ENCODE results near the gene PLCH1. TPM values are rescaled to one million over a fixed set of nuclear protein-coding genes. Genes with fewer than 3 reads are reported as not detected.

PLCH1 gene
- total and polyA plus RNA-seq, 9 donors: 0.39 to 1.2 (median 0.53) TPM

GRCh38 chr3:155555479-155556060, 189.3 kb downstream of the PLCH1 start:
- H3K36me3 ChIP-seq (ENCODE audit: control insufficient read depth, insufficient read depth, low read length): no peaks in the 10 kb centered on the region
- no CpG with 5 or more reads among the region's 2 CpGs for WGBS (ENCODE audit: insufficient coverage)
- no peaks in the 10 kb centered on the region for H3K27me3 ChIP-seq (ENCODE audit: control insufficient read depth, insufficient read depth, low read length)
- H3K9me3 ChIP-seq (replicated peaks; ENCODE audit: control insufficient read depth, low read depth, low read length): no peaks in the 10 kb centered on the region
- no peak overlapping the region for H3K4me3 ChIP-seq (ENCODE audit: low read length)
- H3K4me1 ChIP-seq (ENCODE audit: control insufficient read depth, insufficient read depth, low read length): no peaks in the 10 kb centered on the region
- DNase-seq: no peak
- no peak overlapping the region for H3K27ac ChIP-seq (ENCODE audit: low read length)

- DNase-seq: no peak
- no peaks in the 10 kb centered on the region for H3K4me1 ChIP-seq (ENCODE audit: control insufficient read depth, insufficient read depth, low read length)
- no peak overlapping the region for H3K27ac ChIP-seq (ENCODE audit: low read length)
- no CpG with 5 or more reads among the region's 4 CpGs for WGBS (ENCODE audit: insufficient coverage)
- H3K36me3 ChIP-seq (ENCODE audit: control insufficient read depth, insufficient read depth, low read length): no peaks in the 10 kb centered on the region
- no peak overlapping the region for H3K4me3 ChIP-seq (ENCODE audit: low read length)
- H3K9me3 ChIP-seq (replicated peaks; ENCODE audit: control insufficient read depth, low read depth, low read length): no peaks in the 10 kb centered on the region
- H3K27me3 ChIP-seq (ENCODE audit: control insufficient read depth, insufficient read depth, low read length): no peaks in the 10 kb centered on the region
These were observed 190.0 kb downstream of the PLCH1 start for GRCh38 chr3:155554777-155555451.

GRCh38 chr3:155553780-155554179, 191.1 kb downstream of the PLCH1 start:
- no peaks in the 10 kb centered on the region for H3K4me1 ChIP-seq (ENCODE audit: control insufficient read depth, insufficient read depth, low read length)
- H3K36me3 ChIP-seq (ENCODE audit: control insufficient read depth, insufficient read depth, low read length): no peaks in the 10 kb centered on the region
- no peak for DNase-seq
- no peaks in the 10 kb centered on the region for H3K9me3 ChIP-seq (replicated peaks; ENCODE audit: control insufficient read depth, low read depth, low read length)
- no peaks in the 10 kb centered on the region for H3K27me3 ChIP-seq (ENCODE audit: control insufficient read depth, insufficient read depth, low read length)
- no peak overlapping the region for H3K4me3 ChIP-seq (ENCODE audit: low read length)
- 71% methylated on average over 1 of the region's 4 CpGs for WGBS (ENCODE audit: insufficient coverage)
- no peak overlapping the region for H3K27ac ChIP-seq (ENCODE audit: low read length)

GRCh38 chr3:155553326-155553725, 191.5 kb downstream of the PLCH1 start:
- WGBS (ENCODE audit: insufficient coverage): no CpG with 5 or more reads among the region's 4 CpGs
- Histone ChIP-seq H3K27me3 (ENCODE audit: control insufficient read depth, insufficient read depth, low read length) (no peaks in the 10 kb centered on the region), H3K9me3 (replicated peaks; ENCODE audit: control insufficient read depth, low read depth, low read length) (no peaks in the 10 kb centered on the region), H3K27ac (ENCODE audit: low read length) (no peak overlapping the region), H3K4me1 (ENCODE audit: control insufficient read depth, insufficient read depth, low read length) (no peaks in the 10 kb centered on the region), H3K36me3 (ENCODE audit: control insufficient read depth, insufficient read depth, low read length) (no peaks in the 10 kb centered on the region), H3K4me3 (ENCODE audit: low read length) (no peak overlapping the region)
- no peak for DNase-seq

- Histone ChIP-seq H3K4me1 (ENCODE audit: control insufficient read depth, insufficient read depth, low read length) (no peaks in the 10 kb centered on the region), H3K27ac (ENCODE audit: low read length) (no peak overlapping the region), H3K36me3 (ENCODE audit: control insufficient read depth, insufficient read depth, low read length) (no peaks in the 10 kb centered on the region), H3K27me3 (ENCODE audit: control insufficient read depth, insufficient read depth, low read length) (no peaks in the 10 kb centered on the region), H3K9me3 (replicated peaks; ENCODE audit: control insufficient read depth, low read depth, low read length) (no peaks in the 10 kb centered on the region), H3K4me3 (ENCODE audit: low read length) (no peak overlapping the region)
- no CpG with 5 or more reads among the region's 3 CpGs for WGBS (ENCODE audit: insufficient coverage)
- no peak for DNase-seq
These were observed 194.5 kb downstream of the PLCH1 start for GRCh38 chr3:155550391-155550790.

- no peak for DNase-seq
- no peaks in the 10 kb centered on the region for H3K4me1 ChIP-seq (ENCODE audit: control insufficient read depth, insufficient read depth, low read length)
- no peaks in the 10 kb centered on the region for H3K9me3 ChIP-seq (replicated peaks; ENCODE audit: control insufficient read depth, low read depth, low read length)
- H3K27me3 ChIP-seq (ENCODE audit: control insufficient read depth, insufficient read depth, low read length): no peaks in the 10 kb centered on the region
- WGBS (ENCODE audit: insufficient coverage): no CpG with 5 or more reads among the region's 2 CpGs
- no peak overlapping the region for H3K27ac ChIP-seq (ENCODE audit: low read length)
- no peaks in the 10 kb centered on the region for H3K36me3 ChIP-seq (ENCODE audit: control insufficient read depth, insufficient read depth, low read length)
- no peak overlapping the region for H3K4me3 ChIP-seq (ENCODE audit: low read length)
These were observed 195.8 kb downstream of the PLCH1 start for GRCh38 chr3:155549087-155549486.

GRCh38 chr3:155548195-155548594, 196.7 kb downstream of the PLCH1 start:
- no peaks in the 10 kb centered on the region for H3K4me1 ChIP-seq (ENCODE audit: control insufficient read depth, insufficient read depth, low read length)
- H3K9me3 ChIP-seq (replicated peaks; ENCODE audit: control insufficient read depth, low read depth, low read length): no peaks in the 10 kb centered on the region
- no peak overlapping the region for H3K4me3 ChIP-seq (ENCODE audit: low read length)
- WGBS (ENCODE audit: insufficient coverage): no CpG with 5 or more reads among the region's 2 CpGs
- no peak for DNase-seq
- H3K27ac ChIP-seq (ENCODE audit: low read length): no peak overlapping the region
- H3K27me3 ChIP-seq (ENCODE audit: control insufficient read depth, insufficient read depth, low read length): no peaks in the 10 kb centered on the region
- no peaks in the 10 kb centered on the region for H3K36me3 ChIP-seq (ENCODE audit: control insufficient read depth, insufficient read depth, low read length)

GRCh38 chr3:155535098-155535497, 209.8 kb downstream of the PLCH1 start:
- Histone ChIP-seq H3K36me3 (ENCODE audit: control insufficient read depth, insufficient read depth, low read length) (no peaks in the 10 kb centered on the region), H3K27ac (ENCODE audit: low read length) (no peak overlapping the region), H3K9me3 (replicated peaks; ENCODE audit: control insufficient read depth, low read depth, low read length) (peaks cover 8% of the 10 kb centered on the region), H3K4me3 (ENCODE audit: low read length) (no peak overlapping the region), H3K27me3 (ENCODE audit: control insufficient read depth, insufficient read depth, low read length) (no peaks in the 10 kb centered on the region), H3K4me1 (ENCODE audit: control insufficient read depth, insufficient read depth, low read length) (no peaks in the 10 kb centered on the region)
- DNase-seq: no peak
- WGBS (ENCODE audit: insufficient coverage): 86% methylated on average over 3 of the region's 3 CpGs

- H3K9me3 ChIP-seq (replicated peaks; ENCODE audit: control insufficient read depth, low read depth, low read length): peaks cover 2% of the 10 kb centered on the region
- H3K4me3 ChIP-seq (ENCODE audit: low read length): no peak overlapping the region
- H3K27me3 ChIP-seq (ENCODE audit: control insufficient read depth, insufficient read depth, low read length): no peaks in the 10 kb centered on the region
- H3K36me3 ChIP-seq (ENCODE audit: control insufficient read depth, insufficient read depth, low read length): no peaks in the 10 kb centered on the region
- DNase-seq: no peak
- no peak overlapping the region for H3K27ac ChIP-seq (ENCODE audit: low read length)
- no peaks in the 10 kb centered on the region for H3K4me1 ChIP-seq (ENCODE audit: control insufficient read depth, insufficient read depth, low read length)
These were observed 216.3 kb downstream of the PLCH1 start for GRCh38 chr3:155528579-155528978.

GRCh38 chr3:155525324-155525833, 219.5 kb downstream of the PLCH1 start:
- Histone ChIP-seq H3K36me3 (ENCODE audit: control insufficient read depth, insufficient read depth, low read length) (no peaks in the 10 kb centered on the region), H3K4me1 (ENCODE audit: control insufficient read depth, insufficient read depth, low read length) (no peaks in the 10 kb centered on the region), H3K27ac (ENCODE audit: low read length) (no peak overlapping the region), H3K27me3 (ENCODE audit: control insufficient read depth, insufficient read depth, low read length) (no peaks in the 10 kb centered on the region), H3K9me3 (replicated peaks; ENCODE audit: control insufficient read depth, low read depth, low read length) (no peaks in the 10 kb centered on the region), H3K4me3 (ENCODE audit: low read length) (no peak overlapping the region)
- no peak for DNase-seq
- 90% methylated on average over 2 of the region's 5 CpGs for WGBS (ENCODE audit: insufficient coverage)
